AG10803 (cell line): ENCODE data around the gene MXRA8.

Experiments
- DNase-seq: peaks from one replicate; pipeline ENCODE4 v3.0.0; 2010; ENCODE audit warnings: low read depth
- H3K4me3 ChIP-seq: 2 replicates; pipeline ENCODE4 v1.5.1; 2011; ENCODE audit warnings: mild to moderate bottlenecking, low read length, control low read depth
- TF ChIP-seq, protein P1 (sequence below): conservative IDR thresholded peaks from 2 replicates; pipeline ENCODE4 v1.5.1; 2011; ENCODE audit warnings: mild to moderate bottlenecking, low read length, control low read depth, inconsistent platforms

The MXRA8 gene

DNA sequence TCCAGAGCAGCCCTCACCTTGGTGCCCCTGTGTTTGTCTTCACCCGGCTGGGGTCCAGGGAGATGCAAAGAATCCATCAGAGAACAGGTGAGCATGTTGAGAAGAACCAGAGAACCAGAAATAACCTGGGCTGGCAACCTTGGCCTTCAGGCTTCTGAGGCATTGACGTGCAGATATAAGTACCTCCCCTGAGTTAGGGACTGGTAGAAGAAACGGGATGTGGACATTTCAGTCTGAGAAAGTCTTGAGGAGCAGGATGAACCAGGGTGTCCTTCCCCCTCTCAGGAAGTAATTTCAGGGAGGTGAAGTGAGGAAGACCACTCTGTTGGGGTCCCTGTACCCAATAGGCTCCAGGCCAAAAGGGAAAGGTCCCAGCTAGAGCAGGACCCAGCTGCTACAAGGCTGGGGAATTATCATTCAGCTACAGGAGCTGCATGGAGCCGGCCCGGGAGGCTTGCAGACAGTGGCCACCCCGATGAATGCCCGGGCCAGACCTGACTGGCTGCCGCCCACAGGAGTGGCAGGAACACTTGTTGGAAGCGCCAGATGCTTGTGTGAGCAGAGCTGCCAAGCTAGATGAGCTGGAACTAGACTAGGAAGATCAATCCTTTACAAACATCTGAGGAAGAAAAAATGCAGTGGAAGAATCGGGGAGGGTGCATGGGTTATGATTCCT is 18.3 kb upstream of the MXRA8 start:
- TF ChIP-seq, protein P1, sequence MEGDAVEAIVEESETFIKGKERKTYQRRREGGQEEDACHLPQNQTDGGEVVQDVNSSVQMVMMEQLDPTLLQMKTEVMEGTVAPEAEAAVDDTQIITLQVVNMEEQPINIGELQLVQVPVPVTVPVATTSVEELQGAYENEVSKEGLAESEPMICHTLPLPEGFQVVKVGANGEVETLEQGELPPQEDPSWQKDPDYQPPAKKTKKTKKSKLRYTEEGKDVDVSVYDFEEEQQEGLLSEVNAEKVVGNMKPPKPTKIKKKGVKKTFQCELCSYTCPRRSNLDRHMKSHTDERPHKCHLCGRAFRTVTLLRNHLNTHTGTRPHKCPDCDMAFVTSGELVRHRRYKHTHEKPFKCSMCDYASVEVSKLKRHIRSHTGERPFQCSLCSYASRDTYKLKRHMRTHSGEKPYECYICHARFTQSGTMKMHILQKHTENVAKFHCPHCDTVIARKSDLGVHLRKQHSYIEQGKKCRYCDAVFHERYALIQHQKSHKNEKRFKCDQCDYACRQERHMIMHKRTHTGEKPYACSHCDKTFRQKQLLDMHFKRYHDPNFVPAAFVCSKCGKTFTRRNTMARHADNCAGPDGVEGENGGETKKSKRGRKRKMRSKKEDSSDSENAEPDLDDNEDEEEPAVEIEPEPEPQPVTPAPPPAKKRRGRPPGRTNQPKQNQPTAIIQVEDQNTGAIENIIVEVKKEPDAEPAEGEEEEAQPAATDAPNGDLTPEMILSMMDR = no peak
- no peak for DNase-seq
- no peak overlapping the region; the same call in 1 of the 2 replicates for H3K4me3 ChIP-seq

DNA sequence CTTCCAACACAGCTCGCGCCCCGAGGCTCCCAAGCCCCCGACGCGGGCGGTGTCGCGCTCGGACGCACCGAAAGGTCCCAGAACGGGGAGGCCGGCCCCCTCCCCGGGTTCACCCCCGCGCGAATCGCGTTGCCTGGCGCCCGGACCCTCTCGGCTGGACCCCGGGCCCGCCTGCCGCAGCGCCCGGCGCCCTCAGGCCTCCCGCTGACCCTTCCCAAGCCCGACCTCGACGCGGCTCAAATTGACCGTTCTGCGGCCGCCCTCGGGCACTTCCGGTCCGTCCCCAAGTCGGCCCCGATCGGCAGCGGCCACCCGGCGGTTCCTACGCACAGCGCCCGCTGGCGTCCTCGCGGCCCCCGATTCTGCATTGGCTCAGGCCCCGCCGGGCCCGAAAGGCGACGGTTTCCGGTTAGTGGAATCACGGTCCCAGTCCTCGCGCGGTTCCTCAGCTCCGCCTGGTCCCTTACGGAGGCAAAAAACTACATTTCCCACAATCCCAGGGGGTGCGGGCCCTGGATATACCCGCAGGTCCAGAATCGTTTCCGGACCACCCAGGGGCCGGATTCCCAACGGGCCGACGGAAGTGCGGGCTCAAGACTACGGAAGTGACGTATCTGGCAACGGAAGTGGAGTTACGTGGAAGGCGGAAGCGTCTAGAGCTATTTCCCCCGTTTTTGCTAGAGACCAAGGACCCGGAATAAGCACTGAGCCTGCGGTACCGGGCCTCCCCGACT is 16.7 kb upstream of the MXRA8 start, which contains the start of gene AURKAIP1:
Gene AURKAIP1, minus strand, starts transcription at position 279 of the 734 bp plus-strand sequence. CDS start 451 bp downstream, outside the sequence.
- TF ChIP-seq, protein P1 = peak; percentile 33
- H3K4me3 ChIP-seq = peak within 1 kb of the TSS; percentile 87
- peak; percentile 100 for DNase-seq

DNA sequence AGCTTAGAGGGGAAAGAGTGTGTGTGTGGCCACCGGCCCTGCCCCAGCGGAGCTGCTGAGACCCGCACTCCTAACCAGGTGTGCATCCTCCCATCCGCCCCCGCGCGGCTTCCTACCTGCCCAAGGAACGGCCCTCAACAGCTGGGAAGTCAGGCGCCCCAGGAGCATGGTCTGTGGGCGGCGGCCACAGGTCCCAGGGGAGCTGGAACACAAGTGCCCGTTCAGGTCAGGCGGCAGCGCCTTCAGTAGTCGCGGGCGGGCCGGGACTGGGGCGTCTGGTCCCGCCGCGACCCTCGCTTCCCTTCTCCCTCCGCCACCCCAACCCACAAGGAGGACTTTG is 16.2 kb upstream of the MXRA8 start:
- no peak for DNase-seq
- TF ChIP-seq, protein P1 = no peak
- H3K4me3 ChIP-seq = peak overlapping the region; percentile 87

DNA sequence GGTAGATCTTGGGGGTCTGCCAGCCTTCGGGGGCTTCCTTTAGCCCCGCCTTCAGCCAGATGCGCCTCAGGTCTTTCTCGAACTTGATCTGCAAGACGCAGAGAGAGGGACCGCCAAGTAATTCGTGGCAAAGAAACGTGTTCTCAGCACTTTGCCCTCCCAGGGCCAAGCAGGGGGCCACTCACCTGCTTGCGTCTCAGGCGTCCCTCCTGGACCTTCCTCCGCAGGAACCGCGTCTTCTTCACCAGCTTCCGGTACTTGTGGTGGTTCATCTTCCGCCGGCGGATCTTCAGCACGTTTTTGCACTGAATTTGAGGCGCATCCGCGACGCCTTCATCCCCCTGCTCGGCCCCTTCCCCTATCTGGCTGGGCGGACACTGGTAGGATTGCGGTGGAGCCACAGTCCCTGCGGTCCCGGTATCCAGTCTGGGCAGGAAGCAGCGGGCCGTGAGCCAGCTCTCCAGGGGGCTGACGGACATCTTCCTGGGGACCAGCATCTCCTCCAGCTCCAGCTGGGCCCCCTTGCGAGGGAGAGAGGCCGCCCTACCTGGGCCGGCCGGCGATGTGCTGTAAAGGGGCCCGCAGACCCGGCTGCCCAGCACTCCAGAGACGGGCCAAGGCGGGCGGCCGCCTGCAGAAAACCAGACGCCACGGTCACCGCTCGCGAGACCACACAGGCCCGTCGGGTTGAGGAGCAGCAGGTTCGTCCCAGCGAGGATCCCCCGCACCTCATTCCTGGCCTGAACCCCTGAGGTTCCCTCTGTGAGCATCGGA is 15.6 kb upstream of the MXRA8 start:
- DNase-seq = no peak
- peak overlapping the region; percentile 87 for H3K4me3 ChIP-seq
- TF ChIP-seq, protein P1 = no peak

DNA sequence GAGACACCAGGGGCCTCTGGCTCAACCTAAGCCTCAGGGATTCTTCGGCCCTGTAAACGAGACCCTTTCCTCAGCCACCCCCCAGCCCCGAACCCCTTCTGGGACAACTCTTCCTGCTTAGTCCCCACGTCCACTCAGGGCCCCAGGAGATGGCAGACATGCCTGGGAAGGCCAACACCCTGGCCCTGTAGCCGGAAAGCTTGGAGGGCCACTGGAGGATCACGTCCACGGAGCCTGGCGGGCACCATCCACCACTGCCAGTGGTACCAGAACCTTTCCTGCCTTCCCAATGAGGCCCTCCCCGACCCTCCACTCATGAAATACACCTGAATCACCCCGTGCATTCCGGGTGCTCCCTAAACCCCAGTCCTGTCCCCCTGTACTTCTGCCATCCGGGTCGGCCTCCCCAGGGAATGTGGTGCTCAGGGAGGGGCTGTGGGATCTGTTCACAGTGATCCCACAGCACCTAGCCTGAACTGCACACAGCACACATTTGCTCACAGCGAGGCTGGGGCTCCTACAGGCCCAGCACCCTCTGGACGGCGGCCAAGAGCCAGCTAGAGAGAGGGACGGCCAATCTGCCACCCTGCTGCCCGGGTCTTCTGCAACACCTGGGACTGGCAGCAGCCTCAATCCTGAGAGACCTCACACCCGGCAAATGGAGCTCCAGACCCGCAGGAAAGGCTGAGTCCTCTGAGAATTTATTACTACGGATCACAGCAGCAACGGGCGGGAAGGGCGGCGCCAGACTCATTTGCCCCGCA is 14.9 kb upstream of the MXRA8 start:
- peak overlapping the region; percentile 87 for H3K4me3 ChIP-seq
- TF ChIP-seq, protein P1 = no peak
- no peak for DNase-seq

DNA sequence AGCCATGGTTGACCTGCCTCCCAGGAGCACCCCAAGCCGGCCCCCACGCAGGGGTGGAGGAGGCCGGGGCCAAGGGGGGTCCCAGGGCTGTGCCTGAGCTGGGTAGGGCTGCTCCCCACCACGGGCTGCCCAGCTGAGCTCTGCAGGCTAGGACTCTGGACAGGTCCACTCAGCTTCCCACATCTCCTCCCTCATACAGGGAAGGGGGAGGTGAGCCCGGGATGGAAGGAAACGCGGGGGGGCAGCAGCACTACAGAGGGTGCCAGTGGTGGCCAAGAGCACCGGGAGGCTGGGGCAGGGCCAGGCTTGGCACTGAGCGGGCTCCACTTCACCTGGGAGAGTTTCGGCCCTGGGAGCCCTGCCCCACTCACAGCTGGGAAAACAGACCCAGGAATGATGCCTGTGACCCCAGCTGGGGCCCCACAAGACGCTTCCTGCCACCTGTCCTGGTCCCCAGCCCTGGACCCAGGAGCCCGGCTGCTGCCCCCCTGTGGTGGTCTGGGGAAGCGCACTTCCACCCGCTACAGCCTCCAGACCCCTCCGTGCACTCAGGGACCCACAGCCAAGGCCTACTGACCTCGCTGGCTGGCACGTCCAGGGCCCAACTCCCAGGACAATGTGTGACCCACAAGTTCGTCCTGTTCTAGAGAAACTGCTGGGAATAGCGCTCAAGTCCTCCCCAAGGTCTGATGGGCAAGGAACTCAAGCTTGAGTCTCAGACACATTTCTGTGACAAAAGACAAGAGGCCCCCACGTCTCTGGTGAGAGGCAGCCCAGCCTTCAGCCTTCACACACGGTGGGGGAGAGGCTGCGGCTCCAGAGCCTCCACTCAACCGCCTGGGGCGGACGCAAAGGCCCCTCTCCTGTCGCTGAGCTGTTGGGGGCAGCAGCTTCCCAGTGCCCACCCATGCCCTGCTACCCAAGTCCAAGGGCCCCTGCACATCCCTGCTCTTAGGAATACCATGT is 13.7 kb upstream of the MXRA8 start:
- peak overlapping the region; percentile 9 for H3K4me3 ChIP-seq
- peak; percentile 46 for DNase-seq

More for the DNA sequence above, 13.7 kb upstream of the MXRA8 start:
- TF ChIP-seq, protein P1 = peak; percentile 74
